Right lobe of liver (tissue), 4 donors: ENCODE data around the gene PLA2G4F.

Source experiments
- POLR2A ChIP-seq: fragments of 450-650 bp; IDR thresholded peaks from one replicate; pipeline ENCODE4 v1.6.1; 2017; ENCODE audit warnings: antibody characterized with exemption, mild to moderate bottlenecking
- TF ChIP-seq, protein P1 (sequence below), 4 donors: fragments of 200-600 bp in 3 of 4; fragments of 450-650 bp in 1 of 4; IDR thresholded peaks; one replicate each; pipeline versions ENCODE4 v1.5.1 to v1.8.0; 2016 to 2022; ENCODE audit warnings: antibody characterized with exemption in 4 of 4, mild to moderate bottlenecking in 2 of 4
- donor health status: DM: no; HTN: no; CAD: no.
- donor health status: DM: no; HTN: no; CAD: no.
- donor health status: DM: no; HTN: yes; CAD: no.

DNA sequence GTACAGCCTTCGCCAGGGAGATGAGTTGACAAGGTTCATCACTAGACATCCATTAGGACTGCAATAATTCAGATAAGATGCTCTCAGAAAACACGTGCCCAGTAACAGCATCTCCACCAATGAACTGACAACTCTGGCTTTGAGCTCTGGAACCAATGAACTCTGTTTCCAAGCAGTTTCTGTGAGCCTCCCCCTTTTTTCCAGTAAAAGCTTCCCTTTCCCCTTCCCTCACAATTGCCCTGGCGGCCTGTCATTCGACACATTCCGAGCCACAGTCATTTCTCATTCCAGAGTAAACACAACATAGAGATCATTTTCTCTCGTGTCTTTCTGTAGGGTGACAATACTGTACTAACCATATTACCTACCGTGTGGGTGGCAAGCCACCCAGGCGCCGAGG lies 65.7 kb downstream of the PLA2G4F start:
- TF ChIP-seq, protein P1, sequence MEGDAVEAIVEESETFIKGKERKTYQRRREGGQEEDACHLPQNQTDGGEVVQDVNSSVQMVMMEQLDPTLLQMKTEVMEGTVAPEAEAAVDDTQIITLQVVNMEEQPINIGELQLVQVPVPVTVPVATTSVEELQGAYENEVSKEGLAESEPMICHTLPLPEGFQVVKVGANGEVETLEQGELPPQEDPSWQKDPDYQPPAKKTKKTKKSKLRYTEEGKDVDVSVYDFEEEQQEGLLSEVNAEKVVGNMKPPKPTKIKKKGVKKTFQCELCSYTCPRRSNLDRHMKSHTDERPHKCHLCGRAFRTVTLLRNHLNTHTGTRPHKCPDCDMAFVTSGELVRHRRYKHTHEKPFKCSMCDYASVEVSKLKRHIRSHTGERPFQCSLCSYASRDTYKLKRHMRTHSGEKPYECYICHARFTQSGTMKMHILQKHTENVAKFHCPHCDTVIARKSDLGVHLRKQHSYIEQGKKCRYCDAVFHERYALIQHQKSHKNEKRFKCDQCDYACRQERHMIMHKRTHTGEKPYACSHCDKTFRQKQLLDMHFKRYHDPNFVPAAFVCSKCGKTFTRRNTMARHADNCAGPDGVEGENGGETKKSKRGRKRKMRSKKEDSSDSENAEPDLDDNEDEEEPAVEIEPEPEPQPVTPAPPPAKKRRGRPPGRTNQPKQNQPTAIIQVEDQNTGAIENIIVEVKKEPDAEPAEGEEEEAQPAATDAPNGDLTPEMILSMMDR (IDR thresholded peaks at IDR 0.05): no peak
- TF ChIP-seq POLR2A: no peak
